GM10847 (cell line): ENCODE data around the gene SYT11.
A peak's percentile ranks its signal among the peaks of the same experiment; 100 is the strongest.

ENCODE experiments used
- POLR2A ChIP-seq: IDR thresholded peaks from 2 replicates; pipeline ENCODE4 v1.6.1; 2011; ENCODE audit not compliant: insufficient read length; ENCODE audit errors: extremely low read depth

Gene SYT11

DNA sequence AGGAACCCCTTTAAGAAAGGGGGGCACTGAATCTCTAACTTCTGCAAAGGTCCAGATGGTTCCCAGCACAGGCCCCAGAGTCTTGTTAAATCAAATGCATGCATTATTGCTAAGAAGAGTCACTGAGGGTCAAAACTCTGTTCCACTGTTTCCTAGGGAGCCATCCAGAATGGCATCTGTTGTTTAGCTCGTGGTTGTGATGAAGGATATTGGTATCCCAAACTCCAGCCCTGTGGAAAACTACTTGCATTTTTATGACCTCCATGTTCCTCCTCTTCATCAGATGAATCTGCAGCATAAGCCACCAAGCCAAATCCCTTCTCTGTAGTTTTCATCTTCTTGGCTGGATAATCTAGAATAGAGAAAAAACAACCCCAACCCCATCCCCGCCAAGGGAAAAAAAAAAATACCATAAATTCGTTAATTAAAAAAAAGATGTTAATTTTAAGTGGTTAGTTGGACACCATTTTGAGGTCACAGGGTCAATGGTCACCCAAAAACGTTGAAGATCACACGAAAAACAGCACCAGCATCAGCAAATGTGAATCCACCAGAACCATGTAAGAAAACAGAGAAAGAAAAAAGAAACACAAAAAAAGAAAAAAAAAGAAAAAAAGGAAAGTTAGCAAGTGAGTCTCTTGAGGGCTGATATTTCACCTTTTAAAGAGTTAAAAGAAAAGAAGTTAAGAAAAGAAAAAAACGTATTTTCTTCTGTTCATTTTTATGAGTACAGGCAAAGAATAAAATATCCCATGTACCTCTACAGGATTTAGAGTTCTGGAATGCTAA, 54.8 kb downstream of the SYT11 start:
- TF ChIP-seq POLR2A = no peak

DNA sequence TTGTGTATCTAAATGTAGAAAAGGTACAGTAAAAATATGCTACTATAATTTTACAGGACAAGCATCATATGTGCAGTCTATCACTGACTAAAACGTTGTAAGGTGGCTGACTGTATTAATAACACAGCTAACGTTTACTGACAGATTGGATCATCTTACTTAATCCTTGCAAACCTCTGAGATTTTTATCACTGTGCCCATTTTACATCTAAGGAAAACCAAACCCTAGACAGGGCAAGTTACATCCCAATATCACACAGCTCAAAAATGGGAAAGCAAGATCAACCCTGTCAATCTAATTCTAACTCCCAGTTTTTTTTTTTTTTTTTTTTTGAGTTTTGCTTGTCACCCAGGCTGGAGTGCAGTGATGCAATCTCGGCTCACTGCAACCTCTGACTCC, 59.3 kb downstream of the SYT11 start:
- no peak for TF ChIP-seq POLR2A

DNA sequence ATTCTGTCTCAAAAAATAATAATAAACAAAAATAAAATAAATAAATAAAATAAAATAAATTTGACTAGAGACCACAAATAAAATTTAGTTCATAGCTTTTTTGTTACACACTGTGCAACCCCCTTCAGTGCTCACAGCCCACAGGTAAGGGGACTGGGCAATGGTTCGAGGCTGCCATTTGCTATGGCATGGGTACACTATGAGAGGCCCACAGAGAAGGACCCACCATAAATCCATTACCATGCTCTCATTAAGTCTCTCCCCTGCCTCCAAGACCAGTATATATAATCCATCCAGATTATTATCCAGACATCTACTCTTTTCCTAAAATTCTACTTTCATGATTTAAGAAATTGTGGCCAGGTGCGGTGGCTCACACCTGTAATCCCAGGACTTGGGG, 60.4 kb downstream of the SYT11 start:
- no peak for TF ChIP-seq POLR2A

DNA sequence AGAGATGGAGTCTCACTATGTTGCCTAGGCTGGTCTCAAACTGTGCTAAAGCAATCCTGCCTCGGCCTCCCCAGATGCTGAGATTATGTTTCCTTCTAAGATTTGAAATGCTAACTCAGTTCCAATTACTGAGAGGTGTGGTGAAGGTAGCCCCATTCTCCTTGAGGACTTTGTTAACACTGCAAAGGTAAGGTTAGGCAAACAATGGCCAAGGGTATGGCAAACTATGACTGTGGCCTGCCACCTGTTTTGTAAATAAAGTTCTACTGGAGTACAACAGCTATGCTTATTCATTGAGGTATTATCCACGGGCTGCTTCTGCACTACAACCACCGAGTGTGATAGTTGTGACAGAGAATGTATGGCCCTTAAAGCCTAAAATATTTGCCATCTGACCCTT, 61.4 kb downstream of the SYT11 start:
- no peak for TF ChIP-seq POLR2A

DNA sequence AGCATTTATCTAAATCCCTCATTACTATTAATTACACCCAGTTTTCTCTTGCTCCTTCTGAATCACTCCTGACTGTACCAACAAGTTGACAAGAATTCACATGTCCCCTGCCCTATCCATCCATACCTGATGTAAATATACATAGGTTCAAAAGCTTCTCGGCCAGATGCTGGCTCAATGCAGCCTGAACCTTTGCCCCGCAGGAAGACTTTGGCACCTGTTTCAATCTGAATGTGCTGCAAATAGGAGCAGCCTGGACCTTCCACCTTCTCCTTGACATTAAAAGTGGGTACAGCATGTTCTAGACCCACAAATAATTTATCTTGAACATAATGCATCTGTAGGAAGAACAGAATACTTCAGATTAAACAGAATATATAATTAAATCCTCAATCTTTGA, 66.1 kb downstream of the SYT11 start:
- no peak for TF ChIP-seq POLR2A

DNA sequence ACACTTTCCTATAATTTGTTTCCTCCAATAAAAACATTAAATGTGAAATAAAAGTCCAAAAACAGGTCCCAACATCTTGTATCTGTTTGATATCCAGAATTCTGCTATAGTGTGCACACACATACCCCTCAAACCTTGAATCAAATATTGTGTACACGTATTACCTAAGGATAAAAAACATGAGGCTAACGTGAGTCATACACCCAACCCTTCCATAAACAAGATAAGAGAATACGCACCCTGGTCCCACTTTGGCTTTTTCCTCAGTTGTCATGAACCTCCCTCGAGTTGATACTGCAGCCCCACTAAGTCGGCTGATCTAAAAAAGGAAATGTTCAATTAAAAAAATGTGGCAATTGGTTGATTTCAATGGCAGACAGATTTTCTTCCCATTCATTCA, 69.7 kb downstream of the SYT11 start:
- no peak for TF ChIP-seq POLR2A

DNA sequence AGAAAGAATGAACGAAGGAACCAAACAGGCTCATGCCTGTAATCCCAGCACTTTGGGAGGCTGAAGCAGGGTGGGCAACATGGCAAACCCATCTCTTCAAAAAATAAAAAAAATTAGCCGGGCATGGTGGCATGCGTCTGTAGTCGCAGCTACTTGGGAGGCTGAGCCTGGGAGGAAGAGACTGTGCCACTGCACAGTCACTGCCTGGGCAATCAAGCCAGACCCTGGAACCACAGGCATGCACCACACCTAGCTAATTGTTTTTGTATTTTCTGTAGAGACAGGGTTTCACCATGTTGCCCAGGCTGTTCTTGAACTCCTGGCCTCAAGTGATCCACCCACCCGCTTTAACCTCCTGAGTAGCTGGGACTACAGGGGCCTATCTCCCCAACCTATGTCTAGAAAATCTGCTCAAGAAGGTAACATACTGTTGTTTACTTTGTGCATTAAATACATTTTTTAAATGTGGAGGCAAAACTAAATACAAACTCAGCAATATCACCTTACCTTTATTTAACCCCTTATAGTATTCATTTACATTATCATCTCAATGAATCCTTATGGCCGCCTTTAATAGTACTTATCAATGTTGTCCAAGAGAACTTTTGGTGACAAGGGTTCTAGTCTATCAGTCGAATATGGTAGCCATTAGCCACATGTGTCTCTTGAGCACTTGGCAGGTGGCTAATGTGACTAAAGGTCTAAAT, 72.1 kb downstream of the SYT11 start:
- no peak for TF ChIP-seq POLR2A

DNA sequence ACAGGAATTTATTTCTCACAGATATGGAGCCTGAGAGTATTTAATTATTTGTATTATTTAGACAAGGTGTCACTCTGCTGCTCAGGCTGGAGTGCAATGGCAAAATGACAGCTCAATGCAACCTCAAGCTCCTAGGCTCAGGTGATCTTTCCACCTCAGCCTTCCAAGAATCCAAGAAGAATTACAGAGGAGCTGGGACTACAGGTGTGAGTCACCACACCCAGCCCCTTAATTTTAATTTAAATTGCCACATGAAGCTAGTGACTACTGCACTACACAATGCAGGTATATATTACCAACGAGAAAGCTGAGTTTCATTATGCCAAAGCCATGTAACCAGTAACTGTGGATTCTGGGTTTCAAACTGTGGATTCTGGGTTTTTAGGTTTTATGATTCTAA, 72.7 kb downstream of the SYT11 start:
- TF ChIP-seq POLR2A = no peak

DNA sequence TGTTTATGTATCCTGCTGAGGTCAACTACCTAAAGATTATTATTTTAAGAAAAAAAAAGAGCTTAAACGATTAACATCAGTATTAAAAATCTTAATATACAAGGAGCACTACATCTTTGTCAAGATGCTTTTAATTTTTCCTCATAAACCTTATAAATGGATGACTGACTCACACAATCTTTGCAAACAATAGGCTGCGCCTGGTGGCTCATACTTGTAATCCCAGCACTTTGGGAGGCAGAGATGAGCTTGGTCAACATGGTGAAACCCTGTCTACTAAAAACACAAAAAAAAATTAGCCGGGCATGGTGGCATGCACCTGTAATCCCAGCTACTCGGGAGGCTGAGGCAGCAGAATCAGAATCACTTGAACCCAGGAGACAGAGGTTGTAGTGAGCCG, 73.1 kb downstream of the SYT11 start:
- TF ChIP-seq POLR2A = no peak

DNA sequence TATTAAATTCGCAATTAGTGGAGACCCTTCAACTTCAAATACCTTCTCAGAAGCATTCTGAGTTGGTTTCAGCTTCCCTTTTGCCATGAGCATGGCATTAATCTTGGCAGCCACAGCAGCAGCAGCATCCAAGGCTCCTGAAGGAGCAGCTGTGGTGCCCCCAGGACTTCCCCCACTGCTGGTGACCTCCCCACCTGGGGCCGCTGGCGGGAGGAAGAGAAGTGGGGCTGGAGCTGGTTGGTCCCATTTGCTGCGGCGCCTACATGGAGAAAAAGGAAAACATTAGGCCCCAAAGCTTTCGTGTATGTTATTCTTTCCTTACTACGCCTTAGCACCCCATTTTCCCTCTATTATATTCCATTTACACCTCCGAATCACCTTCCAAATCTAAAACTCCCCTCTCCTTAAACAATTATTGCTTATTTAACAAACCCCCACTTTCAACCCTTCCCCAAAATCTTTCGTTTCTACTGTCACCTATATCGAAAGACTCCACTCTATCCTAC, 74.3 kb downstream of the SYT11 start:
- TF ChIP-seq POLR2A = no peak

DNA sequence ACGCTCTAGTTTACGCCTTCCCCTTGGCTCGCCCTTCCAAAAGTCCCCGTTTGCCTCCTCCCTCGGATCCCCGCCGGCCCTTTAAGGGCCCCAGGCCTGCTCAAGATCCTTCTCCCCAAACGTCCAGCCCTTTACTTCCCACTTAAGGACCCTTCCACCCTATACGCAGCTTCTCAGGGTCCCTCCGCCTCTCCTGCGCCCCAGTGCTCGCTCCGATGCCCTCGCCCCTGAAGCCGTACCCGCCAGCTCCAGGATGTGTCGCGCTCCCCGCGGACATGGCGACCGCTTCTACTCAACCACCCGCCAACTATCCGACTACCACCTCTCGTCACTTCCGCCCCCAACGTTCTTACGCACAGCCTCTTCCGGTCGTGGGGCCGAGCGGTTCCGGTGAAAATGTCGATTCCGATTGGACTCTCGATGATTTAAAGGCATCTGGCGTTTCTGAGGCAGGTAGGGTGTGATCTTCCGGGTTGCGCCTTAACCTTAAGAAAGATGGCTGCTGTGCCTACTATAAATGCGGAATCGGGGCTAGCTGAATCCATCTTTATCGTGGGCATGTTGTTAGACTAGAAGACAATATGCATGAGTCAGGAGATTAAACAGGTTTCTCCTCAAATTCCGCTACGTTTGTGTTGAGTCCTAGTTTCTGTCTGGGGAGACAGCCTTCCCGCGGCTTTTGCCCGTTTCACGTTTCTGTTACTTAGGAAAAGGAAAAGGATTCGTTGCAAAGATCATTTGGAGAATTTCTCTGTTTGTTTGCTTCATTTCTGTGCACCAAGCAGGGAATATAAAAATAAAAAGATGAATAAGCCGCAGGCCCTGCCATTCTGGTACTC, 74.9 kb downstream of the SYT11 start, which contains the start of gene KHDC4:
KHDC4 (minus strand) TSS at position 317 of the 839 bp plus-strand sequence; CDS start at position 277, 40 bp downstream.
- TF ChIP-seq POLR2A = peak; percentile 96
